GM10266 (cell line): Measurements from ENCODE around the gene CDK7.

Source experiments
- DNase-seq: peaks from one replicate; pipeline ENCODE4 v3.0.0; 2012; ENCODE audit errors: extremely low spot score
- TF ChIP-seq, protein P1 (sequence below): IDR thresholded peaks from 2 replicates; pipeline ENCODE4 v1.5.1; 2012; ENCODE audit warnings: mild to moderate bottlenecking, low read depth; ENCODE audit not compliant: control insufficient read depth, insufficient read depth; ENCODE audit errors: missing control alignments

Gene CDK7

DNA sequence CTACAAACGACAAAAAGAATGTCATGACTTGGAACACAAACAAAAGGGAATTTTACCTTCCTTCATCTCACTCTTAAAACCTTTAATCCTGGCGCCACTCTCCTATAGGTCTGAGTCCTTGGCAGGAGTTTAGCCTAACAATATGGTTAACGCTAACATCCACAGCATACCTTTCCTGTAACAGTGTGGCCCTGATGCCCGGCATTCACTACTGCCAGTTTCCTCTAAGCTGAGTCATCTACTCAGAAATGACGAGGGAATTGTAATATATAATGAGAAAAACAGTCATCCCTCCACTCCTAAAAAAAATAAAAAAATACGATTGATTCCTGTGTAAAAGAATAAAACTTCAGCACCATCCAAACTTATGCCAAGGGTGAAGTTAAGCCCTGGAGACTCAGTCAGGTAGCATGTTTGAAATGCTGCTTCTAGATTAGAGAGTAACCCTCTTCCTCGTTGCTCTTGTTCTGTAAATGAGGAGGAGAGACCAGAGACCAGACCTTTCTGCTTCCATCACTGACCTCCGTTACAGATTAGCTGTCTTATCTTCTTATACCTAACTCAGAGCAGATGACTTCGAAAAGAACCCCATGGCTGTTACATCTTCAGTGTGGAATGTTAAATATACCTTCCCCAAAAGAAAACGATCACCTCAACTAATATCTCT lies 60.5 kb downstream of the CDK7 start:
- TF ChIP-seq, protein P1, sequence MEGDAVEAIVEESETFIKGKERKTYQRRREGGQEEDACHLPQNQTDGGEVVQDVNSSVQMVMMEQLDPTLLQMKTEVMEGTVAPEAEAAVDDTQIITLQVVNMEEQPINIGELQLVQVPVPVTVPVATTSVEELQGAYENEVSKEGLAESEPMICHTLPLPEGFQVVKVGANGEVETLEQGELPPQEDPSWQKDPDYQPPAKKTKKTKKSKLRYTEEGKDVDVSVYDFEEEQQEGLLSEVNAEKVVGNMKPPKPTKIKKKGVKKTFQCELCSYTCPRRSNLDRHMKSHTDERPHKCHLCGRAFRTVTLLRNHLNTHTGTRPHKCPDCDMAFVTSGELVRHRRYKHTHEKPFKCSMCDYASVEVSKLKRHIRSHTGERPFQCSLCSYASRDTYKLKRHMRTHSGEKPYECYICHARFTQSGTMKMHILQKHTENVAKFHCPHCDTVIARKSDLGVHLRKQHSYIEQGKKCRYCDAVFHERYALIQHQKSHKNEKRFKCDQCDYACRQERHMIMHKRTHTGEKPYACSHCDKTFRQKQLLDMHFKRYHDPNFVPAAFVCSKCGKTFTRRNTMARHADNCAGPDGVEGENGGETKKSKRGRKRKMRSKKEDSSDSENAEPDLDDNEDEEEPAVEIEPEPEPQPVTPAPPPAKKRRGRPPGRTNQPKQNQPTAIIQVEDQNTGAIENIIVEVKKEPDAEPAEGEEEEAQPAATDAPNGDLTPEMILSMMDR: no peak
- no peak for DNase-seq

DNA sequence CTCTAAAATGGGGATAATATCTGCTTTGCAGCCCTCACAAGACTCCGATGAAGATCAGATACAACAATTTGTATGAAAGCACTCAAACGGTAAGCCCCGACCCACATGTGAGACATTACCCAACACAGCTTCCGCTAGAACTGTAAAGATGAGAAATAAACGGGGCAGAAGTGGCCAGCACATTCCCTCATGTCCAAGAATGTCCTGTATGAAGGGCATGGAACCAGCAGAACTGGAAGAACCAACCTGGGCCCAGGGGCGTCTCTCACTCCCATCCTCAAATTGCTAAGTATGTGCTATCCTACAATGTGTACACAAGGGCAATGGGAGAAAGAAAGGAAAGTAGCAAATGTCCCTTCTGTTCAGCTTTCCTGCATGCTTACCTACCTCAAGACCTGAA lies 64.9 kb downstream of the CDK7 start:
- DNase-seq: no peak
- TF ChIP-seq, protein P1: no peak

DNA sequence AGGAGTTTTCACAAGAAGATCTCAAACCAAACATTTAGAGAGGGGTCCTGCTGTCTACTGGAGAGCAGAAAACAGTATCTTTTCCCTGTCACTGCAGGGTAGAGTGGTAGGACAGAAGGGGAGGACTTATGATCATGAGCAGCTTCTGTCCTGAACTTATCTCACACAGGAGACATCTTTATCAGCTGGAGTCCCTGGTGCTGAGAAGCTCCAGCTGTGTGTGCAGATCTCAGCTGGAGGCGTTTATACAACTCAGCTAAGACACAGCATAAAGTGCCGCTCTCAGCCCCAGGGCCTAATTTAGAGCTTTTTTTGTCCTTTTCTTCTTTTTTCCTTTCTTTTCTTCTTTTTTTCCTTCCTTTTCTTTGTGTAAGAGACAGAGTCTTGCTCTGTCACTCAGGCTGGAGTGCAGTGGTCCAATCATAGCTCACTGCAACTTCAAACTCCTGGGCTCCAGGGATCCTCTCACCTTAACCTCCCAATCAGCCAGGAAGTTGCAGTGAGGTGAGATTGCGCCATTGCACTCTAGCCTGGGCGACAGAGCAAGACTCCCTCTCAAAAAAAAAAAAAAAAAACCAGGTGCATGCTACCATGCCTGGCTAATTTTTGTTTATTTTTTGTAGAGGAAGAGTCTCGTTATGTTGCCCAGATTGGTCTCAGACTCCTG lies 66.0 kb downstream of the CDK7 start:
- TF ChIP-seq, protein P1: no peak
- DNase-seq: no peak

DNA sequence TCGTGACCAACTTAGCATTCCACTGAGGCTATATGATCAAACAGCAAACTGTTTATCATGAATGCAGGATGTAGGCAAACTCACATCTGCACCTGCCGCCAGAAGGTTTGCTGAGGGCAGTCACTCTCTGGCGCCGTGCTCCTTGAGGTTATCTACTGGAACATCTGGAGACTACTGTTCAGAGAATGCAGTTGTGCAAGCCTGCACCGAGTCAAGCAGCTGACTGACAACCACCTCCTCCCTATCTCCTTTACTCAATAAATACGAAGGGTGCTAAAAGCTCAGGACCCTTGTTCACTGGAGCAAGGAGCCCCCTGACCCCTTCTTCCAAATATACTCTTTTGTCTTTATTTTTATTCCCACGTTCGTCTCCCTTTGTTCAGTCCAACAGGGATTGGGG lies 70.8 kb downstream of the CDK7 start:
- TF ChIP-seq, protein P1: no peak
- no peak for DNase-seq

DNA sequence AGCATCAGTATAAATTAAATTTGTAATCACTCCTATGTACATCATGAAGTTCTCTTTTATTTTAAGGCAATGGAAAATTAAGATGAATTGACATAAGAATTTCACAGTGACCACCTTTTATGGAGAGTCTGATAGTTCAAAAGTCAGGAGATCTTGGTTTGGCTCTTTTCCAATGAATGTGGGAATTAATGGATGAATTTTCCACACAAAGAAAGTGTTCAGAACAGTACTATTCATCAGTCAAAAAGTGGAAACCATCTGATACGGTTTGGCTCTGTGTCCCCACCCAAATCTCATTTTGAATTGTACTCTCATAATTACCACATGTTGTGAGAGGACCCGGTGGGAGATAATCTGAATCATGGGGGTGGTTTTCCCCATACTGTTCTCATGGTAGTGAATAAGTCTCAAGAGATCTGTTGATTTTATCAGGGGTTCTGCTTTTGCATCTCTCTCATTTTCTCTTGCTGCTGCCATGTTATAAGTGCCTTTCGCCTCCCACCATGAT lies 73.4 kb downstream of the CDK7 start:
- no peak for DNase-seq
- TF ChIP-seq, protein P1: no peak

DNA sequence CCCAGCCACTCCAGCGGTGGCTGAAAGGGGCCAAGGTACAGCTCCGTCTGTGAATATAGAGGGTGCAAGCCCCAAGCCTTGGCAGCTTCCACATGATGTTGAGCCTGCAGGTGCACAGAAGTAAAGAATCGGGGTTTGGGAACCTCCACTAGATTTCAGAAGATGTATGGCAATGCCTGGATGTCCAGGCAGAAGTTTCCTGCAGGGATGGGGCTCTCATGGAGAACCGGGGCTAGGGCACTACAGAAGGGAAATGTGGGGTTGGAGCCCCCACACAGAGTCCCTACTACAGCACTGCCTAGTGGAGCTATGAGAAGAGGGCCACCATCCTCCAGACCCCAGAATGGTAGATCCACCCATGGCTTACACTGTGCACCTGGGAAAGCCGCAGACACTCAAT lies 74.7 kb downstream of the CDK7 start:
- no peak for DNase-seq
- TF ChIP-seq, protein P1: no peak

DNA sequence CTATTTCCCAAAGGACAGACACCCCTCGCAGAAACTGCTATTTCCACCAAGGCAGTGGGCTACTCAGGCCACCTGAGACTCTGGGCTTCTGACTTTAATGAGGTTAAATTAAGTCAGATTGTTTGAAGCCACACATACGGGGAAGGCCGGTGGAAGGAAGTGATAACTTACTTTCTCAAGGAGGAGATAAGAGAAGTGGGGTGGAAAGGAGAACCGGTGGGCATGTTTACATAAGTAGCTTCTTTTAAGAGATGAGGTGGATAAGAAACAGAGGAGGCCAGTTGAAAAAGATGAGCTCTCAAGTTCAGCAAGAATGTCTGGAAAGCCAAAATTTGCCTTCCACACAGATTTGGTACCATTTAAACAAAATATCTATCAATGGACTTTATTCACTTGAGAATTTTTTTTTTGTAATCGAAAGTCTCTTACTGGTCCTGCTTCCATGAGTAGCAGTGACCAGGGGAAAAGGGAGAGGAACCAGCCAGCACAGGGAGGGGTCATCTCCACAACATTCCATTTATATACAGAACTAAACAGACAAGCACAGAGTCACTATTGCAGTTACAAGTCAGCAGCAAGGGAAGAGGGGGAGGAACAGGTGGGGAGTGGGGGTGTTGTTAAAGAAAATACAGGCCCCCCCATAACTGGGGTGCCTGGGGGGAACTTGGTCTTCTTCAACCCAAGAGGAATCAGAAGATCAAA lies 77.9 kb downstream of the CDK7 start:
- TF ChIP-seq, protein P1: no peak
- no peak for DNase-seq
